Nephron (organoid): Measurements from ENCODE around the gene ARL6IP4.

Source experiments
- H3K27ac Mint-ChIP-seq, 3 experiments: 2 replicates each; pipeline ENCODE4 v1.8.0; 2020; ENCODE audit warnings: mixed read lengths in 3 of 3, mild to moderate bottlenecking in 2 of 3, moderate library complexity in 1 of 3
- H3K27me3 Mint-ChIP-seq: 2 replicates; pipeline ENCODE4 v1.8.0; 2021; ENCODE audit warnings: low read depth, mild to moderate bottlenecking, moderate library complexity, mixed read lengths
- H3K36me3 Mint-ChIP-seq: 2 replicates; pipeline ENCODE4 v1.8.0; 2020; ENCODE audit warnings: low read depth, mixed read lengths
- H3K4me1 Mint-ChIP-seq: 2 replicates; pipeline ENCODE4 v1.8.0; 2020; ENCODE audit warnings: mixed read lengths
- H3K4me3 Mint-ChIP-seq, 3 experiments: 2 replicates each; pipeline ENCODE4 v1.8.0; 2020; ENCODE audit warnings: mild to moderate bottlenecking in 3 of 3, mixed read lengths in 3 of 3, moderate library complexity in 2 of 3
- H3K9me3 Mint-ChIP-seq: 2 replicates; pipeline ENCODE4 v1.8.0; 2020; ENCODE audit warnings: mixed read lengths
- TF ChIP-seq, protein P1 (sequence below), 3 experiments: fragments of 200-600 bp; sonication (generic); IDR thresholded peaks; one replicate each; pipeline ENCODE4 v1.5.0; 2021; ENCODE audit warnings: antibody characterized with exemption in 3 of 3; ENCODE audit not compliant: unreplicated experiment in 3 of 3

The ARL6IP4 gene

DNA sequence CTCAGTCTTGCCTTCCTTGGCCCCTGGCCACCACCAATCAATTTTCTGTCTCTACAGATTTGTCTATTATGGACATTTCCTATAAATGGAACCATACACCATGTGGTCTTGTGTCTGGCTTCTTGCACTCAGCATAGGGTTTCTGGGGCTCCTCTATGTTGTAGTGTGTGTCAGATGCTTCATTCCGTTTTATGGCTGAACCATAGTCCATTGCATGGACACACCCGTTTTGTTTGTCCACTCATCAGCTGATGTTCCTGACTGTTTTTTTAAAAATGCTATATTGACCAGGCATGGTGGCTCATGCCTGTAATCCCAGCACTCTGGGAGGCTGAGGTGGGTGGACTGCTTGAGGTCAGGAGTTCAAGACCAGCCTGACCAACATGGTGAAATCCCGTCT is 21.0 kb downstream of the ARL6IP4 start:
- no peaks in the 10 kb centered on the region for H3K27me3 Mint-ChIP-seq
- H3K4me1 Mint-ChIP-seq = no peaks in the 10 kb centered on the region
- H3K9me3 Mint-ChIP-seq = no peaks in the 10 kb centered on the region
- no peaks in the 10 kb centered on the region for H3K36me3 Mint-ChIP-seq
- no peak overlapping the region for H3K27ac Mint-ChIP-seq
- TF ChIP-seq, protein P1, sequence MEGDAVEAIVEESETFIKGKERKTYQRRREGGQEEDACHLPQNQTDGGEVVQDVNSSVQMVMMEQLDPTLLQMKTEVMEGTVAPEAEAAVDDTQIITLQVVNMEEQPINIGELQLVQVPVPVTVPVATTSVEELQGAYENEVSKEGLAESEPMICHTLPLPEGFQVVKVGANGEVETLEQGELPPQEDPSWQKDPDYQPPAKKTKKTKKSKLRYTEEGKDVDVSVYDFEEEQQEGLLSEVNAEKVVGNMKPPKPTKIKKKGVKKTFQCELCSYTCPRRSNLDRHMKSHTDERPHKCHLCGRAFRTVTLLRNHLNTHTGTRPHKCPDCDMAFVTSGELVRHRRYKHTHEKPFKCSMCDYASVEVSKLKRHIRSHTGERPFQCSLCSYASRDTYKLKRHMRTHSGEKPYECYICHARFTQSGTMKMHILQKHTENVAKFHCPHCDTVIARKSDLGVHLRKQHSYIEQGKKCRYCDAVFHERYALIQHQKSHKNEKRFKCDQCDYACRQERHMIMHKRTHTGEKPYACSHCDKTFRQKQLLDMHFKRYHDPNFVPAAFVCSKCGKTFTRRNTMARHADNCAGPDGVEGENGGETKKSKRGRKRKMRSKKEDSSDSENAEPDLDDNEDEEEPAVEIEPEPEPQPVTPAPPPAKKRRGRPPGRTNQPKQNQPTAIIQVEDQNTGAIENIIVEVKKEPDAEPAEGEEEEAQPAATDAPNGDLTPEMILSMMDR (IDR thresholded peaks at IDR 0.05; ENCODE audit: unreplicated experiment in 3 of 3) = no peak
- no peak overlapping the region for H3K4me3 Mint-ChIP-seq

DNA sequence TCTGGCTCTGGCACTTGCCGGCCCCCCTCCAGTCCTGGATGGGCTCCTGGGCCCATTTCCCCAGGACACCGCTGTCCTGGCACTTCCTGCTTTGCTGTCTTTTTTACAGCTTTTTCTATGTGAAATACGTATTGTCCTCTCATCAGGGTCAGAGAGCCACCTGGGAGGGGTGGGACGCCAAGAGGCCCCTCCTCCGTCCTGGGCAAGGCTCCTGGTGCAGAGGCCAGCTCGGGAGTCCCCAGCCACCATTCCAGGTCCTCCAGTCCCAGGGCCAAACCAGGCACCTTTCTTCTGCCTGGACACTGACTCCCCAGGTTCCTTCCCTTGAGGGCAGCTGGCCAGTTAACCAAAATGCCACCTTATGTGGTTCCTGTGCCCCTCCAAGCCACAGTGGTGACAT is 22.8 kb downstream of the ARL6IP4 start:
- TF ChIP-seq, protein P1 (IDR thresholded peaks at IDR 0.05; ENCODE audit: unreplicated experiment in 3 of 3) = no peak
- no peaks in the 10 kb centered on the region for H3K9me3 Mint-ChIP-seq
- no peaks in the 10 kb centered on the region for H3K27me3 Mint-ChIP-seq
- no peaks in the 10 kb centered on the region for H3K4me1 Mint-ChIP-seq
- H3K27ac Mint-ChIP-seq = no peak overlapping the region
- H3K4me3 Mint-ChIP-seq = no peak overlapping the region
- no peaks in the 10 kb centered on the region for H3K36me3 Mint-ChIP-seq

DNA sequence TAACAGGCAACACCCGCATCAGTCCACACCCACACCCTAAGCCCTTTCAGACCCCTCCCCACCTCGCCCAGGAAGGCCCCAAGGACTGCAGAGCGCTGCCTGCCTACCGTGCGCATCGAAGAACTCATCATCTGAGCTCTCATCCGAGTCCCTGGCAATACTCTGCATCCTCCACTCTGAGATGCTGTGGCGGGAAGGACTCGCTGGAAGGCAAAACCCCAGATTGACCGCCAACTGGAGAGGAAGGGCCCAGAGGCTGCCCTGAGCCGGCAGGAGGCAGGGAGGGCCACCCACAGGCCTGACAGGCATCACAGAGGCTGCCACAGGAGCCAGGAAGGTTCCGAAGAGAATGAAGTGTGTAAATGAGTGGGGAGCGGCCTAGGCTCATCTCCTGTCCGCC is 23.8 kb downstream of the ARL6IP4 start:
- no peak overlapping the region for H3K4me3 Mint-ChIP-seq
- H3K36me3 Mint-ChIP-seq = no peaks in the 10 kb centered on the region
- no peak overlapping the region for H3K27ac Mint-ChIP-seq
- H3K9me3 Mint-ChIP-seq = no peaks in the 10 kb centered on the region
- no peaks in the 10 kb centered on the region for H3K4me1 Mint-ChIP-seq
- TF ChIP-seq, protein P1 (IDR thresholded peaks at IDR 0.05; ENCODE audit: unreplicated experiment in 3 of 3) = no peak
- no peaks in the 10 kb centered on the region for H3K27me3 Mint-ChIP-seq

DNA sequence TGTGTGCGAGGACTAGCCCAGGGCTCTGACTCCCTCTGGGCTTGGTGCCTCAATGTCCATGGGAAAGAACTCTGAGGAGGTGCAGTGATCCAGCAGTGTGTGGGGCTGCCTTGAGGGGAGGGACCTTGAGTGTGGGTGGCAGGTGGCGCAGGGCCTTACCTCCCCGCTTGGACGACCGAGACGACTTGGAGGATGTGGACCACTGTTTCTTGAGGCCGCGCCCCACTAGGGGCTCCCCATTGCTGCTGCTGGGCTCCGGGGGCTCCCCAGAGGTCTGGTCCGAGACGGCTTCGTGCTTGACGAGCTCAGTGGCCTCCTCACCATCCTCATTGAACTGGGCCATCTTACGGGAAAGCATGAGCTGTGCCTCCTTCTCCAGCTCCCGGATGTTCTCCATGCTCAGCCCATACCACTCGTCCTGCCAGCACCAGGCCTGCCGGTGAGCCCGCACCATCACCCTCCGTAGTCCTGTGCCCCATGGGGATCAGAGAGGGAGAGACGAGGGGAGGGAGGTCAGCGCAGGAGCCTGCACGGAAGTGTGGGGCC is 24.7 kb downstream of the ARL6IP4 start:
- no peak overlapping the region for H3K4me3 Mint-ChIP-seq
- H3K9me3 Mint-ChIP-seq = no peaks in the 10 kb centered on the region
- H3K36me3 Mint-ChIP-seq = no peaks in the 10 kb centered on the region
- no peaks in the 10 kb centered on the region for H3K4me1 Mint-ChIP-seq
- no peaks in the 10 kb centered on the region for H3K27me3 Mint-ChIP-seq
- TF ChIP-seq, protein P1 (IDR thresholded peaks at IDR 0.05; ENCODE audit: unreplicated experiment in 3 of 3) = no peak
- no peak overlapping the region for H3K27ac Mint-ChIP-seq

DNA sequence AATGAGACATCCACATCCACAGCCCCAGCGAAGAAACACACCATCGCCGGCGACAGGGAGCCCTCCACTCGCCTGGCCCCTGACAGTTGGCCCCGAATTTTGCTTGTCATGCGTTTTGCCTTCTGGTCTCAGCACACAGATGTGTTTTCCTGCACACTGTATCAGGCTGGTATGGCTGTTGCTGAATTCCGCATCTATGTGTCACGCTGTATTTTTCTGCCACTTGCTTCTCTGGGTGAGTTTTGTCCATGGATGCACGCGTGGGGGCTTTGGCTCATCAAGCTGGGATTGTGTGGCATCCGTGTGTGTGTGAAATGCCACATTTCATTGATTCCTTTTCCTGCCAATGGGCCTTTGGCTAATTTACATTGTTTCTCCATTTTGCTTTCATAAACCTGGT is 26.5 kb downstream of the ARL6IP4 start:
- TF ChIP-seq, protein P1 (IDR thresholded peaks at IDR 0.05; ENCODE audit: unreplicated experiment in 3 of 3) = no peak
- no peaks in the 10 kb centered on the region for H3K9me3 Mint-ChIP-seq
- no peak overlapping the region for H3K4me3 Mint-ChIP-seq
- no peaks in the 10 kb centered on the region for H3K4me1 Mint-ChIP-seq
- H3K27me3 Mint-ChIP-seq = no peaks in the 10 kb centered on the region
- no peaks in the 10 kb centered on the region for H3K36me3 Mint-ChIP-seq
- H3K27ac Mint-ChIP-seq = no peak overlapping the region

DNA sequence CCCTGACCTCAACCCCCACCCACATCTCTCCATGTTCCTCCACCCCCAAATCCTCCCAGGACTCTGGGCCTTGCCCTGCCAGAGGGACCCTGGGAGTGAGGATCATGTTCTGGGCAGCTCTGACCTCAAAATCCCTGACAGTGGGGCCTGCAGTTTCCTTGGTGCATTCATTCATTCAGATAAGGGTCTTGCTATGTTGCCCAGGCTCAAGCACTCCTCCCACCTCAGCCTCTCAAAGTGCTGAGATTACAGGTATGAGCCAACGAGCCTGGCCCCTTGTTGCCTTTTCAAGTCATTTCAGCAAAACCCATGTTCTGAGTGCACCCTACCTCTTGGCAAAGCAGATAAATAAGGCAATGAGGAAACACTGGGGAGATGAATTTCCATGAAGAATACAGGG is 29.6 kb downstream of the ARL6IP4 start:
- TF ChIP-seq, protein P1 (IDR thresholded peaks at IDR 0.05; ENCODE audit: unreplicated experiment in 3 of 3) = no peak
- Mint-ChIP-seq H3K4me3 (no peak overlapping the region), H3K27me3 (no peaks in the 10 kb centered on the region), H3K4me1 (no peaks in the 10 kb centered on the region), H3K9me3 (no peaks in the 10 kb centered on the region), H3K27ac (no peak overlapping the region), H3K36me3 (no peaks in the 10 kb centered on the region)
